SK-N-SH (cell line): ENCODE results near the gene PTPRG.

ENCODE experiments used
- ELF1 ChIP-seq: IDR thresholded peaks from 2 replicates; pipeline ENCODE4 v1.4.0; 2012
- EP300 ChIP-seq, 2 experiments: IDR thresholded peaks; 2 replicates each; pipeline versions ENCODE4 v1.4.0 to v1.6.1; 2012; ENCODE audit warnings: borderline replicate concordance in 1 of 2, low read depth in 1 of 2, low read length in 1 of 2
- FOXM1 ChIP-seq: IDR thresholded peaks from 2 replicates; pipeline ENCODE4 v1.4.0; 2012; ENCODE audit warnings: low read depth, mild to moderate bottlenecking
- GABPA ChIP-seq: IDR thresholded peaks from 2 replicates; pipeline ENCODE4 v1.4.0; 2012; ENCODE audit warnings: low read depth, mild to moderate bottlenecking
- MXI1 ChIP-seq: IDR thresholded peaks from 2 replicates; pipeline ENCODE4 v1.6.1; 2012; ENCODE audit warnings: mild to moderate bottlenecking, low read depth, low read length, improper control_type of control experiment
- NFIC ChIP-seq: IDR thresholded peaks from 2 replicates; pipeline ENCODE4 v1.4.0; 2012; ENCODE audit warnings: borderline replicate concordance
- POLR2AphosphoS5 ChIP-seq: IDR thresholded peaks from 2 replicates; pipeline ENCODE4 v1.6.1; 2012; ENCODE audit warnings: low read depth, low read length
- TF ChIP-seq, protein P1 (sequence below): fragments of 200-600 bp; sonication (generic); IDR thresholded peaks from 2 replicates; pipeline ENCODE4 v1.6.1; 2017; ENCODE audit warnings: antibody characterized with exemption, mild to moderate bottlenecking, moderate library complexity
- TF ChIP-seq, protein P2 (sequence below): IDR thresholded peaks from 2 replicates; pipeline ENCODE4 v1.4.0; 2012; ENCODE audit warnings: low read depth, borderline replicate concordance
- TF ChIP-seq, protein P3 (sequence below): IDR thresholded peaks from 2 replicates; pipeline ENCODE4 v1.4.0; 2012; ENCODE audit warnings: low read depth

DNA sequence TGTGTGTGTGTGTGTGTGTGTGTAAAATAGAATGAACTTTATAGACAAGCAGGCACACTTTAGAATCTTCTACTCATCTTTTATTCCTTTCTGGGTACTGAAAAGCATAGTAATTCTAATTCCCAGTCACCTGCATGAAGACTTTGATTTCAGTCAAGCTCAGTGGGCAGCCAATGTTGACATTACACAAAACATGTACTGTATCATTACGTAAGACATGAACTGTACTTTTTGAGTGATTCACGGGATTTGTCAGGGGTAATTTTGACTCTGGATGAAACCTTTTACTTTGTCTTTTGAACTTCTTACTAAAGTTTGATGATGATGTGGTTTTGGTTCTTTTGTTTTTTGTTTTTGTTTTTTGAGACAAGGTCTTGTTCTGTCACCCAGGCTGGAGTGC lies 38.8 kb downstream of the PTPRG start:
- TF ChIP-seq, protein P1, sequence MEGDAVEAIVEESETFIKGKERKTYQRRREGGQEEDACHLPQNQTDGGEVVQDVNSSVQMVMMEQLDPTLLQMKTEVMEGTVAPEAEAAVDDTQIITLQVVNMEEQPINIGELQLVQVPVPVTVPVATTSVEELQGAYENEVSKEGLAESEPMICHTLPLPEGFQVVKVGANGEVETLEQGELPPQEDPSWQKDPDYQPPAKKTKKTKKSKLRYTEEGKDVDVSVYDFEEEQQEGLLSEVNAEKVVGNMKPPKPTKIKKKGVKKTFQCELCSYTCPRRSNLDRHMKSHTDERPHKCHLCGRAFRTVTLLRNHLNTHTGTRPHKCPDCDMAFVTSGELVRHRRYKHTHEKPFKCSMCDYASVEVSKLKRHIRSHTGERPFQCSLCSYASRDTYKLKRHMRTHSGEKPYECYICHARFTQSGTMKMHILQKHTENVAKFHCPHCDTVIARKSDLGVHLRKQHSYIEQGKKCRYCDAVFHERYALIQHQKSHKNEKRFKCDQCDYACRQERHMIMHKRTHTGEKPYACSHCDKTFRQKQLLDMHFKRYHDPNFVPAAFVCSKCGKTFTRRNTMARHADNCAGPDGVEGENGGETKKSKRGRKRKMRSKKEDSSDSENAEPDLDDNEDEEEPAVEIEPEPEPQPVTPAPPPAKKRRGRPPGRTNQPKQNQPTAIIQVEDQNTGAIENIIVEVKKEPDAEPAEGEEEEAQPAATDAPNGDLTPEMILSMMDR = no peak
- TF ChIP-seq, protein P2, sequence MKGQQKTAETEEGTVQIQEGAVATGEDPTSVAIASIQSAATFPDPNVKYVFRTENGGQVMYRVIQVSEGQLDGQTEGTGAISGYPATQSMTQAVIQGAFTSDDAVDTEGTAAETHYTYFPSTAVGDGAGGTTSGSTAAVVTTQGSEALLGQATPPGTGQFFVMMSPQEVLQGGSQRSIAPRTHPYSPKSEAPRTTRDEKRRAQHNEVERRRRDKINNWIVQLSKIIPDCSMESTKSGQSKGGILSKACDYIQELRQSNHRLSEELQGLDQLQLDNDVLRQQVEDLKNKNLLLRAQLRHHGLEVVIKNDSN = no peak
- TF ChIP-seq POLR2AphosphoS5 (no peak), NFIC (no peak), FOXM1 (no peak), MXI1 (no peak), GABPA (no peak), EP300 (IDR thresholded peaks at IDR 0.05; ENCODE audit: borderline replicate concordance in 1 of 2, low read depth in 1 of 2, low read length in 1 of 2) (no peak), ELF1 (no peak)
- TF ChIP-seq, protein P3, sequence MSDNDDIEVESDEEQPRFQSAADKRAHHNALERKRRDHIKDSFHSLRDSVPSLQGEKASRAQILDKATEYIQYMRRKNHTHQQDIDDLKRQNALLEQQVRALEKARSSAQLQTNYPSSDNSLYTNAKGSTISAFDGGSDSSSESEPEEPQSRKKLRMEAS = no peak
